IgD-negative memory B cell (primary cell): Measurements from ENCODE around the gene FERMT1. TPM values are rescaled to one million over a fixed set of nuclear protein-coding genes. Genes with fewer than 3 reads are reported as not detected.
"Not testable (repeated sequence)": the region's sequence is repeated elsewhere in the genome, so short reads cannot be mapped to it uniquely, and the experiment has no call there.

Experiments used
- H3K27ac Mint-ChIP-seq, 3 donors: one replicate each; pipeline ENCODE4 v1.8.0; 2020 to 2022; ENCODE audit warnings: mild to moderate bottlenecking in 3 of 3, mixed read lengths in 3 of 3, moderate library complexity in 1 of 3
- H3K27me3 Mint-ChIP-seq: one replicate; pipeline ENCODE4 v1.8.0; 2021; ENCODE audit warnings: mixed read lengths
- H3K36me3 Mint-ChIP-seq: one replicate; pipeline ENCODE4 v1.8.0; 2020; ENCODE audit warnings: mild to moderate bottlenecking, mixed read lengths
- H3K4me1 Mint-ChIP-seq, 3 donors: one replicate each; pipeline ENCODE4 v1.8.0; 2020 to 2022; ENCODE audit warnings: mixed read lengths in 3 of 3, mild to moderate bottlenecking in 1 of 3
- H3K4me3 Mint-ChIP-seq, 4 donors: one replicate each; pipeline ENCODE4 v1.8.0; 2020 to 2022; ENCODE audit warnings: mild to moderate bottlenecking in 4 of 4, mixed read lengths in 4 of 4, moderate library complexity in 3 of 4
- H3K9me3 Mint-ChIP-seq, 3 donors: one replicate each; pipeline ENCODE4 v1.8.0; 2020 to 2021; ENCODE audit warnings: mixed read lengths in 3 of 3, mild to moderate bottlenecking in 1 of 3
- polyA plus RNA-seq: library from polyadenylated mRNA; unstranded; fragments of 300-500 nt; fragmentation: Illumina TruSeq; gene quantifications from one replicate; pipeline ENCODE4 v1.2.3, GENCODE V29; 2021

FERMT1 gene
- polyA plus RNA-seq, 1 donor from 2014 or later, result not detected

DNA sequence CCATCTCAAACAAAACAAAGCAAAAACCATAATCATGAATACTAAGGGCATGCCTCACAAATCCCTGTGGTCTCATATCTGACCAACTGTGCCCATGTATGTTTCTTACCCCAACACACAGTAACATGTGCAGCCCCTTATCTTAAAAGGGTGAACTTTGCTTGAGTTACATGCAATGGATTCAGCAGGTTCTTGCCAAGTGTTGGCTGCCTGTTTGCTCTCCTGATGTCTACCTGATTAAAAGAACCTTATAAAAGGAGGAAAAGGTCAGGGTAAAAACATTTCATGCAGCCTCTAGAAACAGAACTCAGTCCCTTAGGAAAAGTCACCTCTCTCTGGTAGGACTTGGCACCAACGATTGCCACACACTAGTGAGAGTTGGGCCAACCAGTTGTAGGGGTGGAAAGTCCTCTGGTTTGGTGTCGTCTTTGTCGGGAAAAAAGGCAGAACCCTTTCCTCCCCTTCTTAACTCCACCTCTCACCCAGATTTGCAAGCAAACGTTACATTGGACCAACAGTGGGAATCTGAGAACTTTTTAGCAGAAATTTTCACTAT is 55.0 kb downstream of the FERMT1 start:
- H3K27me3 Mint-ChIP-seq, result peaks cover 1% of the 10 kb centered on the region
- H3K27ac Mint-ChIP-seq, result no peak overlapping the region
- H3K36me3 Mint-ChIP-seq, result no peaks in the 10 kb centered on the region
- no peak overlapping the region for H3K4me3 Mint-ChIP-seq
- no peaks in the 10 kb centered on the region for H3K9me3 Mint-ChIP-seq
- no peaks in the 10 kb centered on the region for H3K4me1 Mint-ChIP-seq

DNA sequence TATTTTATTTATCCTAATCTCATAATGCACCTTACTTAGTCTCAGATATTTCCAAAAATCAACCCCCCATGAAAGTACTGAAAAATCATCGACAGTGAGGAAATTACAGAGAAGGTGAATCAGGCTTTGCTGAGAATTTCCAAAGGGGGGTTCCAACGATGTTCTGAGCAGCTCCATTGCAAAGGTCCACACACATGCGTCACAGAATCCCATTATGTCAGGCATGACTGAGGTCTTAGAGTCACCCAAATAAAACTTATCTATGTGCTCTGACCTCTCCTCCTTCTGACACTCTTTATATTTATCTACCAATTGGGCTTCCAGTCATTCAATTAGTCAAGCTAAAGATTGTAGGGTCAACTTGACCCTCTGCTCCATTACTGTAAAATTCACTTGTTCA is 56.2 kb downstream of the FERMT1 start:
- Mint-ChIP-seq H3K27me3 (peaks cover 1% of the 10 kb centered on the region), H3K4me1 (no peaks in the 10 kb centered on the region), H3K9me3 (no peaks in the 10 kb centered on the region), H3K4me3 (no peak overlapping the region), H3K27ac (no peak overlapping the region), H3K36me3 (no peaks in the 10 kb centered on the region)

DNA sequence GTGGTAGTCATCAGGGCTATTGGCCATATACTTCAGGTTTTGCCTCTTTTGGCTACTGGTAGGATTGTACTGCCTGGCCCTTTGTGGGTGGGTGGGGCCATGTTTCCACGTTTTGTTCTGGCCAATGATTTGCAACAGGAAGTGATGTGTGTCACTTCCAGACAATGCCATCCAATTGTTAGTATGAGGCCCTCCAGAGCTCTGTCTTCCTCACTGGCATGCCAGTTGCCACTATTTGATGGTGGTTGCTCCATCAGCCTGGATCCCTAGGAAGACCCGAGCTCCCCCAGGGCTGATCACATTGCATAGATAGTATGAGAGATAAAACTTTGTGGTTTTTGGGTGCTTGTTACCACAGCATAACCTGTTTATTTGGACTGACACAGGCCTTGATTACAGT is 61.3 kb downstream of the FERMT1 start:
- peaks cover 1% of the 10 kb centered on the region for H3K27me3 Mint-ChIP-seq
- no peaks in the 10 kb centered on the region for H3K4me1 Mint-ChIP-seq
- no peak overlapping the region for H3K27ac Mint-ChIP-seq
- H3K9me3 Mint-ChIP-seq, result no peaks in the 10 kb centered on the region
- peaks cover 2% of the 10 kb centered on the region for H3K36me3 Mint-ChIP-seq
- H3K4me3 Mint-ChIP-seq, result no peak overlapping the region

DNA sequence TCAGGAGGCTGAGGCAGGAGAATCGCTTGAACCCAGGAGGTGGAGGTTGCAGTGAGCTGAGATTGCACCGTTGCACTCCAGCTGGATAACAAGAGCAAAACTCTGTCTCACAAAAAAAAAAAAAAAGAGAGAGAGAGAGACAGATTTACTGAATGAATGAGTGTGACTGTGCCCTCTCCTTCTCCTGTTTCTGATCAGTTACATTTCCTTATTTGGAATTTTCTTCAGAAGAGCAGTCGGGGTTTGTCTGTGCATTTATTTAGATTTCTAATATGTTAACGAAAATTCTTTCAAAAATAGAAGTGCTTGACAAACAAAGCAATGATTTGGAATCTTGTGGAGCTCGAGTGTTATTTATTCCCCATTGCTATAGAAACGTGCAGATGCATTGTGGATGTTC is 62.6 kb downstream of the FERMT1 start:
- Mint-ChIP-seq H3K4me1 (no peaks in the 10 kb centered on the region), H3K36me3 (peaks cover 2% of the 10 kb centered on the region)

DNA sequence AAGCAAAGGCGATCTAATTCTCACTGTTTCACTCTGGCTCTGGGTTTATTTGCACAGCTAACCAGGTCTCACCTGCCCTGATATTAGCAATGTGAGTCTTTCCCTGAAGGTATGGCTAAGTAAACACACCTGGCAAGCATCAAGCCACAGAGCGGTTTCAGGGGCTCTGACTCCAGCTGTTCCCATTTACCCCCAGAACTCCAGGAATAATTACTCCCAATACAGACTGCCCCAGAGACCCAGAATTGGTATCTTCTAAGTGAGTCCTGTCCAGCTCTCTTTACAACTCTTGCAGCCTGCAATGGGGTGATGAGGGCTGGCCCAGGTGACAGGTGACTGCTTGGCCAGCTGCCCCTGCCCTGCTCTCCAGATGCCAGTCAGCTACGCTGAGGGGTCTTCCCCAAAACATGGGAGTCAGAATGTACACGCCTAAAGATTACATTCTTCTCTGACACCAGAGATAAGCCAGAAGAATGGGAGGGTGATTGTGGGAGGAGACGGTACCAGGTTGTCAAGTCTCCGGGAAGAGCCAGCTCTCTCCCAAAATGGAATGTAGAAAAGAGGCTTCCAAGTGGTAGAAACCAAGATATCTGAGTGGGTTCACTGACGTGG is 64.0 kb downstream of the FERMT1 start:
- Mint-ChIP-seq H3K9me3 (no peaks in the 10 kb centered on the region), H3K27ac (no peak overlapping the region), H3K36me3 (peaks cover 2% of the 10 kb centered on the region), H3K4me3 (no peak overlapping the region), H3K27me3 (peaks cover 5% of the 10 kb centered on the region), H3K4me1 (no peaks in the 10 kb centered on the region)

More for the DNA sequence above, 62.6 kb downstream of the FERMT1 start:
- Mint-ChIP-seq H3K27me3 (peaks cover 1% of the 10 kb centered on the region), H3K9me3 (no peaks in the 10 kb centered on the region), H3K27ac (no peak overlapping the region), H3K4me3 (no peak overlapping the region)

DNA sequence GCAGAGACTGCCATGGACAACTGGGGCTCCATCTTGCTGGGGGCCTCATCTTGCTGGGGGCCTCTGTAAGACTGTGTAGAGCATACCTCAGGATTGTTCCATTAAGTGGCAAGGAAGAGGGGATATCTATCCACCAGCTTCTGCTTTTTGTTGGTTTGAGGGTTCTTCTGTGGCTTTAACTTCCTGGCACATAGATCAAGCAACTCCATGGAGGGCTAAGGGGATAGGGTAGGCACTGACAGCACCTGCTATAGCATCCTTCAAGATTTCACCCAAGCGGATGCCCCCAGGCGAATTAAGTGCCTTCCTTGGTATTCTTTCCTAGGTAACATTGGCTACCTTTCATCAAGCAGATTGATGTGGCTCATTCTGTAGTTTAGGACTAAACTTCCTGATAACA is 65.1 kb downstream of the FERMT1 start:
- Mint-ChIP-seq H3K27ac (no peak overlapping the region), H3K4me3 (no peak overlapping the region), H3K9me3 (no peaks in the 10 kb centered on the region), H3K27me3 (peaks cover 13% of the 10 kb centered on the region), H3K4me1 (peaks cover 0 to 4% (median 3%) of the 10 kb centered on the region in 3 donors), H3K36me3 (peaks cover 2% of the 10 kb centered on the region)

DNA sequence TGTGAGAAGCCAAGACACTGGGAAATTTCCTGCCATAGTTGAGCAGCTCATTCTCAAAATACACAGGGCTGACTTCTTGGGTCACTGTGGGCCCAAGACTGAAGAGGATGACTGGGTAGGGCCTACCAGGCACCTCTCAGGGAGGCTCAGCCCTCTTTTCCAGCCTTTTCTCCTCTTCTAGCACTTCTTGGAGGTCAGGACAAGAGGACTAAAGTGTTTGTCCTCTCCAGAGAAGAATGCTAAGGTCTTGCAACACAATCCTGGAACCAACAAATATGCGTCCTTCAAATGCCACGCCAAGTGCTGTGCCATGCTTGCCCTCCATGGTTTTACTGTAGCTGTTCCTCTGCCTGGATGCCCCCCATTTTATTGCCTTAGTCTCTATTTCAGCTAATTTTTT is 65.7 kb downstream of the FERMT1 start:
- no peak overlapping the region for H3K27ac Mint-ChIP-seq
- no peaks in the 10 kb centered on the region for H3K9me3 Mint-ChIP-seq
- peaks cover 0 to 4% (median 3%) of the 10 kb centered on the region in 3 donors for H3K4me1 Mint-ChIP-seq
- H3K27me3 Mint-ChIP-seq, result peaks cover 13% of the 10 kb centered on the region
- H3K36me3 Mint-ChIP-seq, result peaks cover 2% of the 10 kb centered on the region
- no peak overlapping the region for H3K4me3 Mint-ChIP-seq

DNA sequence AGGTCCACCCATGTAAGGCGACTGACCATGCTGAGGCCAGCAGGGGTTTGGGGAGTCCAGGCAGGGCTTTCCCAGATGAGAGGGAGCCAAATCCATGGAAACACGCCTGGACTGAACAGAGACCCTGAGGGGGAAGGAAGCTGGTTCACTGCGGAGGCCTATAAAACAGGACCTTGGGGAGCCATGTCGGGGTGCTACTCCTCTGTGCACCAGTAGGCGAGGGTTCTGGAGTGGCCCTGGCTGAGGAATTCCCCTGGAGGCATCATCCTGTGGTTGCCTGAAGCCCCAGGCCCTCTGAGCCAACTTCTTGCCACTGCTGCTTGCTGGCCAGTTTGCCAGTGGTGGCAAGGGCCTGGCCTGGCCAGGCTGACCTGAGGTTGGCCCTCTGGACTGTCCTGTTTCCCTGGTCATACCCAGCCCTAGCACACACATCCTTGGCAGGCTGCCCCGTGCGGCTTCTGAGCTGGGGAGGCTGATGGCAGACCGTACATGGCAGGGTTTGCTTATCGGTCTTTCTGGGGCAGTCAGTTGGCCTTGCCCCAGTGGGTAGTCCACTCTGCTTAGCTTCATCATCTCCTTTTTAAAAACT is 66.8 kb downstream of the FERMT1 start:
- H3K9me3 Mint-ChIP-seq, result no peaks in the 10 kb centered on the region
- H3K27ac Mint-ChIP-seq, result no peak overlapping the region
- peaks cover 1% of the 10 kb centered on the region for H3K36me3 Mint-ChIP-seq
- no peak overlapping the region for H3K4me3 Mint-ChIP-seq
- H3K27me3 Mint-ChIP-seq, result peaks cover 19% of the 10 kb centered on the region
- H3K4me1 Mint-ChIP-seq, result peaks cover 0 to 4% (median 3%) of the 10 kb centered on the region in 3 donors

DNA sequence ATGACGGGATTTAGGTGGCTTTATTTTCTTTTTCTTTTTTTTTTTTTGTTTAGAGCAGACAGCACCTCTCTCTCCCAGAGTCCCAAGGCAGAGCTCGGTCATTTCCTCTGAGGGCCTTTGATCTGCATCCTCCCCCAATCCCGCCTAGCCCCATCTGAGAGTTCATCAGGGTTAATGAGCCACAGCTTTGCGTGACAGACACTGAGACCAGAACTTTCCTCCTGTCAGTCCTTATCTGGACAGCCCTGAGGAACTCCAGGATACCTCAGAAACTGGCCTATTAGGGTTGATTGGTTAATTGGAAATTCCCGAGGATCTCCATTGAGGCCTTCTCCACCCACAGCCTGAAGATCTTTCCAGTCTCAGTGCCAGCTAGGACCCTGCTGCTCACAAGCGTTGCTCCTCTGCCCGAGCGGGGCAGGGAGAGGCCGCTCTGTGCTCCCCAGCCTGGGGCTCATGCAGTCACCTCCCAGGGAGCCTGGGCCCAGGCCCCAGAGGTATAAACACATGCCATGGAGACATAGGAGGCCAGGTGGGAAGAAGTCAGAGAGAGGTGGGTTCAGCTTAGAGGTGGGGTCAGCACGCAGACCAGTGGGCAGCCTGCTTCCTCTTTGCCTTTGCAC is 67.6 kb downstream of the FERMT1 start:
- no peaks in the 10 kb centered on the region for H3K9me3 Mint-ChIP-seq
- H3K4me1 Mint-ChIP-seq, result peaks cover 0 to 5% (median 4%) of the 10 kb centered on the region in 3 donors
- H3K27me3 Mint-ChIP-seq, result peaks cover 26% of the 10 kb centered on the region
- H3K36me3 Mint-ChIP-seq, result no peaks in the 10 kb centered on the region
- H3K27ac Mint-ChIP-seq, result no peak overlapping the region
- H3K4me3 Mint-ChIP-seq, result no peak overlapping the region

DNA sequence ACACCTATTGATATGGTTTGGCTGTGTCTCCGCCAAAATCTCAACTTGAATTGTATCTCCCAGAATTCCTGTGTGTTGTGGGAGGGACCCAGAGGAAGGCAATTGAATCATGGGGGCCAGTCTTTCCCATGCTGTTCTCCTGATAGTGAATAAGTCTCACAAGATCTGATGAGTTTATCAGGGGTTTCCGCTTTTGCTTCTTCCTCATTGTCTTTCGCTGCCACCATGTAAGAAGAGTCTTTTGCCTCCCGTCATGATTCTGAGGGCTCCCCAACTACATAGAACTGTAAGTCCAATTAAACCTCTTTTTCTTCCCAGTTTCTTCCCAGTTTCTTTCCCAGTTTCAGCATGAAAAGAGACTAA is 68.2 kb downstream of the FERMT1 start:
- not testable (repeated sequence) for H3K4me1 Mint-ChIP-seq, H3K27ac Mint-ChIP-seq, H3K9me3 Mint-ChIP-seq, H3K4me3 Mint-ChIP-seq, H3K36me3 Mint-ChIP-seq
- peaks cover 27% of the 10 kb centered on the region for H3K27me3 Mint-ChIP-seq

DNA sequence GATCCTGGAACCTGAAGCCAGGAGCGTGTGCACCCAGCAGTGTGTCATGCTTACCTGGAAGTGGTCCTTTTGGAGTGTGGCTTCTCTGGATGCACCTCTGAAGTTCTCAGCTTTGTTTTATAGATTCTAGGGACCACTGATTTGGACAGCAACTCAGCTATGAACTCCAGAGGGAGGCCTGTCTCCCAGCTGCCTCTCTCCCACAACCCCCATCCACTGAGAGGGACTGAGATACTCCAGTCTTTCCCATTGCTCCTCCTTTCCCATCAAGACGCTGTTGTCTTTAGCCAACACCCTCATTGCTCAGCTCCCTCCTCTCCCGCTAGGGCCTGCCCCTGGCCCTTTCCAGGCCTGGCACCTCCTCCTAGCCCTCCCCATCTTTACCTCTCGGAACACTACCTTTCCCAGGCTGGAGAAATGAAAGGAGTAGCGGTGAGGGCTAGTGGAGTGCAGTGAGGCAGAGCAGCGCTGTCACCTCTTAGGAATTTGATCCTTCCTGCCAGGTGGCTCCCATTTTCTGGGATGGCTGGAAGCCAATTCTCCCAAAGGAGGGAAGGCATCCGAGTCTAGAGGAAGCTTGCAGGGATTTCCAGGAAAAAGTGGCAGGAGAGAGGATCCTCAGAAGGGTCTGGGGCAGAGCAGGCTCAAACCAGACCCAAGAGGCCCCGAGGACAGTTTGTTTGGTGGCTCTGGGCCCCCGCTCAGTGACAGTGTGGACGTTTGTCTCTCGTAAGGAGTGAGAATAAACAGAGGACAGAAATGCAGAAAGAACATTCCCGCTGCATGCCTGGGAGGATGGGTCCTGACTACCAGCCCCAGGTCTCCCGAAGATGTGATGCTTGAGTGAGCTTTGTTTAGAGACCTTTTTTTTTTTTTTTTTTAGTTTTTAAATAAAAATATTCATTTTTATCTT is 68.8 kb downstream of the FERMT1 start, which contains the start of gene LRRN4:
Gene LRRN4 (minus strand): TSS at position 285 of the 913 bp plus-strand sequence. CDS start 1,261 bp downstream, outside the sequence.
- Mint-ChIP-seq H3K4me1 (peaks cover 0 to 5% (median 4%) of the 10 kb centered on the region in 3 donors), H3K27ac (no peak within 1 kb of the TSS), H3K36me3 (no peaks in the 10 kb centered on the region), H3K27me3 (peaks cover 27% of the 10 kb centered on the region), H3K9me3 (no peaks in the 10 kb centered on the region), H3K4me3 (no peak within 1 kb of the TSS)

DNA sequence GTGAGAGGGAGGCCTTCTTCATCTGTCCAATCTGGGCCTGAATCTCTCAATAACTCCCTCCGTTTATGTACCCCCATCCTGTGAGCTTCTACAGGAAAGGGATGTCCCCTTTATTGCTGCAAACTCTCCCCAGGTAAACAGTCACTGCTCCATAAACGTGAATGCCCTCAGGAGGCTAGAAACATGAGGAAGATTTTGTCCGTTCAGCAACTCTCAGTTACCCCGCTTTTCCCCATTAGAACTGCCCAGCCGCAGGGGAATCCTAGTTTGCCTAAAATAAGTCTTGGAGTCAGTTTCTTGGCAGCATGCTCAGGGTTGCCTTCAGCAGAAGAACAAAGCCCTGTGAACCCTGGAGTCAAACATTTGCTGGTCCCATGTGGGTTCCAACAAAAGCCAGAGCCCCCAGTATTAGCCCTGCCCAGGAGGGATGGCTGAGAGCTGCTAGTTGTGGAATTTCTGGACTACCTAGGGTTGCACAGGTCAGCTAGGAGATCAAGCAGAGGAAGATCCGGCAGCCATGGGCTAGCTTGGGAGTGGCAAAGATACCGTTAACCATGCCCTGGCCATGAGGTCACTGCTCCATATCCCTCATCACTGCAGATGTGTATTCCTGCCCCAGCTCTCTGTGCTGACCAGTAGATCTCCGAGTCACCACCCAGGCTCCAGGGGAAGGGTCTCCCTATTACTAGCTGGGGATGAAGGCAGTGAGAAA is 69.6 kb downstream of the FERMT1 start:
- Mint-ChIP-seq H3K4me1 (peaks cover 0 to 5% (median 4%) of the 10 kb centered on the region in 3 donors), H3K4me3 (no peak overlapping the region), H3K27me3 (peaks cover 27% of the 10 kb centered on the region), H3K27ac (no peak overlapping the region), H3K36me3 (no peaks in the 10 kb centered on the region), H3K9me3 (no peaks in the 10 kb centered on the region)

DNA sequence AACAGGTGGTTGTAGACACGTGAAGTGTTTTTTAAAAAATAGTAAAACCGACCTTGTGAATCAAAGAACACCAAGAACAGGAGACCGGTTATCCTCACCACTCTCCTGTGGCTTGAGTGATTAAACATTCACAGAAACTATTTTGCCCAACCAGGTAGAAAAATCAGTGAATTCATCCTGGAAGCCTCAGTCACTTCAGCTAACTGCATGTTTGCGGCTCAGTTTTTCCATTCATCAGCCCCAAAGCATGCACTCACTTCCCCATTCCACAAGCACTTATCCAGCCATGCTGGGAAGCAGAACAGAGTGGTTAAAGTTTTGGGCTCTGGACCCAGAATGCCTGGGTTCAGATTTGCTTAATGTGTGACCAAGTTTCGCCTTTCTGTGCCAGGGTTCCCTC is 71.3 kb downstream of the FERMT1 start:
- Mint-ChIP-seq H3K27ac (no peak overlapping the region), H3K36me3 (no peaks in the 10 kb centered on the region), H3K27me3 (peaks cover 27% of the 10 kb centered on the region), H3K9me3 (no peaks in the 10 kb centered on the region), H3K4me1 (peaks cover 0 to 5% (median 4%) of the 10 kb centered on the region in 3 donors), H3K4me3 (no peak overlapping the region)

DNA sequence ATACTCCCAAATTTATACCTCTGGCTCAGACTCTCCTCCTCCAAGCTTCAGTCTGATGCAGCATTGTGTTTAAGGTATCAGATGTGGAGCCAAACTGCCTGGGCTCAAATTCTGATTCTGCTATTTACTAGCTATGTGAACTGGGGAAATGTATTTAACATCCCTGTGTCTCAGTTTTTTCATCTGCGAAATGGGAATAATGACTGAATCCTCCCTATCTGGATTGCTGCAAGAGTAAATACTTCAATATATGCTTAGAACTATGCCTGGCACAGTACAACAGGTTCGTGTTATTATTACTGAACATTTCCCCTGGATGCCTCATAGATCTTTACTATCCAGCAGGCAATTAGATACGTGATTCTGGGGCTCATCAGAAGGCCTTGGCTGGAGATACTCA is 74.4 kb downstream of the FERMT1 start:
- H3K4me3 Mint-ChIP-seq, result no peak overlapping the region
- peaks cover 3% of the 10 kb centered on the region for H3K36me3 Mint-ChIP-seq
- H3K27me3 Mint-ChIP-seq, result peaks cover 20% of the 10 kb centered on the region
- H3K27ac Mint-ChIP-seq, result no peak overlapping the region
- H3K4me1 Mint-ChIP-seq, result peaks cover 0 to 8% (median 4%) of the 10 kb centered on the region in 3 donors
- H3K9me3 Mint-ChIP-seq, result no peaks in the 10 kb centered on the region
